ENCODE results near the gene C9orf153.

Gene C9orf153

GRCh38 chr9:86263876-86264275 is 4.4 kb upstream of the C9orf153 start:
- no peak for DNase-seq (ENCODE audit: low read depth, low spot score)

GRCh38 chr9:86262492-86262891 is 3.0 kb upstream of the C9orf153 start:
- no peak for DNase-seq (ENCODE audit: low read depth, low spot score)

- DNase-seq (ENCODE audit: low read depth, low spot score), result no peak
Observed at GRCh38 chr9:86257391-86257790, 2.1 kb downstream of the C9orf153 start.

- DNase-seq (ENCODE audit: low read depth, low spot score), result no peak
Observed at GRCh38 chr9:86256653-86257052, 2.8 kb downstream of the C9orf153 start.

DNA sequence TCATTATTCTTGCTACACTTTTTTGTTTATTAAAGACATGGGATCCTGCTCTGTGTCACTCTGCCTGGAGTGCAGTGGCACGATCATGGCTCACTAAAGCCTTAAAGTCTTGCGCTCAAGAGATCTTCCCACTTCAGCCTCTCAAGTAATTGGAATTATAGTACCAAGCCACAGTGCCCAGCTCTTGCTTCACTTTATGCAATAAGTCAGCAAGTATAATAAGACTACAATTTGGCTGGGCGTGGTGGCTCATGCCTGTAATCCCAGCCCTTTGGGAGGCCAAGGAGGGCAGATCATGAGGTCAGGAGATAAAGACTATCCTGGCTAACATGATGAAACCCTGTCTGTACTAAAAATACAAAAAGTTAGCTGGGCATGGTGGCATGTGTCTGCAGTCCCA is 5.9 kb downstream of the C9orf153 start:
- no peak for DNase-seq (ENCODE audit: low read depth, low spot score)

DNA sequence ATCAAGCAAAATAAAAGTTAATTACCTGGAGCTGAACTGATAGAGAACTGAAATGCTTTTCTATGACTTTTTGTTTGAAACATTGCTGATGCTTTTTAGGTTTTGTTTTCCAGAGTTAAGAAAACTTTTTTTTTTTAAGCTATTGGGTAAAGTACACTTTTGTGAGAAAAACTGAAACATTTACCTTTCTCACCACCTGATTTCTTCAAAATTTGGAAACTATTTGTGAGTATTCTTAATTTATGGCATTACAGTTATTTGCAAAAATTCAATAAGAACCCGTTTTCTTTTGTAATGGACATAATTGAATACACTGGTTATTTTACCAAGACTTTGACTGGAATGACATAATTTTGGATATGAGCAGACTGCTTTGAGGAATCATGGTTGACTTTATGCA is 6.6 kb downstream of the C9orf153 start:
- DNase-seq (ENCODE audit: low read depth, low spot score), result no peak

DNA sequence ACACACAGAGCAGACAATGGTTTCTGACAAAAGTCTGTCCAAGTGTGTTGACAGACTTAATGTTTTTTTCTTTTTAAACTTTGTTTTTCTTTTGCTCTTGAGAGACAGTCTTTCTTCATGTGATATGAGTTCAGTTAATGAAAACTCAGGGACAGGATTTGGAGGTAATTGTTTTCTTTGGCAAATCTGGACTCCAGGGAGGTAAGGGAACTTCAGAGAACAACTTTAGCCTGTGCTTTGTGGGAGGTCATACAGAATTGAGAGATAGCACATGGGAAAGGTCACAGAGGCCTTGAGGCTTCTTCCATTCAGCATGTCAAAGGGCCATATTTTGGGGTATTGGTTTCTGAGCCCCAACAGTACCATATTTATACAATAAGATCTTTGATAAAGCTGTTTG is 9.3 kb downstream of the C9orf153 start:
- DNase-seq (ENCODE audit: low read depth, low spot score), result no peak

DNA sequence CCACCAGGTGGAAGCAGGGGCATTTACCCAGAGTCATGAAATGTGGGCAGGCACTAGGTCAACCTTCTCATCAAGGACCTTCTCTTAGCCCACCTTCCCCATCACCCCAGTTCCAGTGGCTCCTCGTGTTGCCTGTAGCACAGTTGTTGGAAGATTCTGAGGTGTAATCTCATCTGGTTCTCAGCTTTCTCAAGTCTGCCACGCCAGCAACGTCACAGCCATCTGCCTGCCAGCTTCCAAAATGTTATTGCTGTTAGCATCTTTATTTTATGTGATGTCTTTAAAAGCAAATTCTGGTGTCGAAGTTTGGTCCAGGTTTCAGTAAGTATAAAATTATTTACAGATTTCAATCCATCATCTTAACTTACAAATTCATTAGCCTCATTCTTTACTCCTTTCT is 10.7 kb downstream of the C9orf153 start:
- no peak for DNase-seq (ENCODE audit: low read depth, low spot score)

DNA sequence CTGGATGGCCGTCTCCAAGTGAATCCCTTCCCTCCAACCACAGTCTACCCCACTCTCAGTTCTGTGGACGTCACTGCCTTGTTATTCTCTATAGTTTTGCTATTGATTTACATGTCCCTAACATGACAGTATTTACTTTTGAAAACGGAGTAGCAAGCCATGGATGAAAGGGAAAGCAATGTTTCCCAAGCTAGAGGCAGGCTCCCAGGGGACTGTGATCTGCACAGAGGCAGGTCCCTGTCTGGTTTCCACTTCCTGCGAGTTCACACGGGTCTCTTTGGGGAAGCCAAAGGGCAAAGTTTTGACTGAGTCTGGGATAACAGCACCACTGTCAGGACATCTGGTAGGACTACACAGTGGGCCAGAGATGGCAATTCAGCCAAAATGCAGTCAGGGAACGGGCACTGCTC is 12.7 kb downstream of the C9orf153 start:
- DNase-seq (ENCODE audit: low read depth, low spot score), result no peak

DNA sequence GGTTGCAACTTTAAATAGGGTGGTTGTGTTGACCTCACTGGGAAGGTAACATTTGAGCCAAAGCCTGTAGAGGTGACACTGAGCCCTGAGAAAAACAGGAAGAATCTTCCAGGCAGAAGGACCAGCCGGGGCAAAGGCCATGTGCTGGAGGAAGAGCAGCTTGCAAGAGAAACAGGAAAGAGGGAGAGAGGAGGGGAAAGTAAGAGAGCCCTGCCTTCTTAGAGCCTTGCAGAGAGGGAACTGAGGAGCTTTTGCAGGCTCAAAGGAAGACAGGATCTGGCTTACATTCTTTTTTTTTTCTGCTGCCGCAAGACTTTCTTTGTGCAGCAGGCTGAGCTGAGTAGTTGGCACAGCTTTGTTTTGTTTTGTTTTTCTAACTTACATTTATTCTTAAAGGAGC is 17.4 kb downstream of the C9orf153 start:
- no peak for DNase-seq (ENCODE audit: low read depth, low spot score)

DNA sequence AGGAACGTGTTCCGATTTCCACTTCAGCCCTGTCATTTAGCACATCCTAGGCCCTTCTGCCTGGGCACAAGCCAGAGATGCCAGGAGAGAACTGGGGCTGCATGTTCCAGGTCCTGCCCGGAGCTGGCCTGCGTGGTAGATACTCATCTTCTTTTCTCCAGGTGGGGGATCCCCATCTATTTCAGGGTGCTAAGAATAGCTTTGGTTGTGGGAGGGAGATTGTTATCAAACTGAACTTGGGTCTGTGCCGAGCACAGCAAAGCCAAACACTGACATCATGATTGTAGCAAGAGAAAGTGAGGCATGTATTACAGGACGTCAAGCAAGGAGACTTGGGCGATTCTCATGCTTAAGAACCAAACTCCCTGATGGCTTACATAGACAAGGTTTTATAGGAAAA is 18.2 kb downstream of the C9orf153 start:
- no peak for DNase-seq (ENCODE audit: low read depth, low spot score)

GRCh38 chr9:86238861-86239770 is 20.3 kb downstream of the C9orf153 start:
- DNase-seq (ENCODE audit: low read depth, low spot score), result no peak

- no peak for DNase-seq (ENCODE audit: low read depth, low spot score)
Observed at GRCh38 chr9:86230858-86231257, 28.6 kb downstream of the C9orf153 start.

- DNase-seq (ENCODE audit: low read depth, low spot score), result no peak
Observed at GRCh38 chr9:86222667-86223066, 36.8 kb downstream of the C9orf153 start.

DNA sequence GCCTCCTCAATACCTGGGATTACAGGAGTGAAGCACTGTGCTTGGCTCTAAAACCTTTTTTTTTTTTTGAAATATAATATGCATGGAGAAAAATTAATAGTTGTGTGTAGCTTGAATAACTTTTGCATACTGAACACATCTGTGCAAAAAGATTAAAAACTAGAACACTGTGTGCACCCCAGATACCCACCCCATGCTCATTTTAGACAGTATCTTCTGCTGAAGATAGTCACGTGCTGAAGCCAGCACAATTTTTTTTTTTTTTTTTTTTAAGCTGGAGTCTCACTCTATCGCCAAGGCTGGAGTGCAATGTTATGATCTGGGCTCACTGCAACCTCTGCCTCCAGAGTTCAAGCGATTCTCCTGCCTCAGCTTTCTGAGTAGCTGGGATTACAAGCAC is 39.9 kb downstream of the C9orf153 start:
- DNase-seq (ENCODE audit: low read depth, low spot score), result no peak

DNA sequence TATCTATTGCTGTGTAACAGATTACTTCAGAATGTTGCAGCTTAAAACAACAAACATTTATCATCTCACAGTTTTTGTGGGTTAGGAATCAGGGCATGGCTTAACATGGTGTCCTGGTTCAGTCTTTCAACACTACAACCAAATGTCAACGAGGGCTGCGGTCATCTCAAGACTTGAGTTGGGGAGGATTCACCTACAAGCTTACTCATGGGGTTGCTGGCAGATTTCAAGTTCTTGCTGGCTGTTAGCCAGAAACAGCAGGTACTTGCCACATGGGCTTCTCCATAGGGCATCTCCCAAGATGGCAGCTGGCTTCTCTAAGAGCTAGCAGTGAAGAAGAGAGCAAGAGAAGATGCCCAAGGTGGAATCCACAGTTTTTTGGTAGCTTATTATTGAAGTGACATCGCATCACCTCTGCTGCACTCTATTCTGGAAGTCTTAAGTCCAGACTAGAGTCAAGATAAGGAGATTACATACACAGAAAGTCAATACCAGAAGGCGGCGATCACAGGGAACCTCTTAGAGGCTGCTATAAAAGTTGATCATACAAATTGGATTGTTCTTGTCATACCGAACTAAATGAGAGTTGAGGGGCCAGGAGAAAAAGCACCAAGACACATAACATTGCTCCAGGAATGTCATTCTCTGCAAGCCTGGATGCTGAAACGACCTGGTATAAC is 42.2 kb downstream of the C9orf153 start:
- DNase-seq (ENCODE audit: low read depth, low spot score), result no peak

DNA sequence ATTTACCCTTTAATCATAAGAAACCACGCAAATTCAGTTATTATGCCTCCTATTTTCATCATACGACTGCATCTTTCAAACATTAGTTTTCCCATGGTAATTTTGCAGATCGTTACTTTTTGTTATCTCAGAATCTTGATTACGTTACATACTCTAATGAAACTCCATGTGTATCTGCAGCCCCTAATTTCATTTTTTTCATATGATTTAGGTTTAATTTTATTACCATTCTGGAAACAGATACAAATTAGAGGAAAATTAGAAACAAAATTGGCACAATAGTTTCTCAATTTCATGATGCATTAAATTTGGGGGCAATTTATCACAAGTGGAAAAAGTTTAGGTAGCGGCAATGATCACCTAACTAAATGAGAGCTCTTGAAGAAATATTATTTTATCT is 52.3 kb downstream of the C9orf153 start:
- DNase-seq (ENCODE audit: low read depth, low spot score), result no peak

- DNase-seq (ENCODE audit: low read depth, low spot score), result no peak
Observed at GRCh38 chr9:86202338-86202882, 57.0 kb downstream of the C9orf153 start.

- DNase-seq (ENCODE audit: low read depth, low spot score), result no peak
Observed at GRCh38 chr9:86201474-86202337, 57.8 kb downstream of the C9orf153 start.

DNA sequence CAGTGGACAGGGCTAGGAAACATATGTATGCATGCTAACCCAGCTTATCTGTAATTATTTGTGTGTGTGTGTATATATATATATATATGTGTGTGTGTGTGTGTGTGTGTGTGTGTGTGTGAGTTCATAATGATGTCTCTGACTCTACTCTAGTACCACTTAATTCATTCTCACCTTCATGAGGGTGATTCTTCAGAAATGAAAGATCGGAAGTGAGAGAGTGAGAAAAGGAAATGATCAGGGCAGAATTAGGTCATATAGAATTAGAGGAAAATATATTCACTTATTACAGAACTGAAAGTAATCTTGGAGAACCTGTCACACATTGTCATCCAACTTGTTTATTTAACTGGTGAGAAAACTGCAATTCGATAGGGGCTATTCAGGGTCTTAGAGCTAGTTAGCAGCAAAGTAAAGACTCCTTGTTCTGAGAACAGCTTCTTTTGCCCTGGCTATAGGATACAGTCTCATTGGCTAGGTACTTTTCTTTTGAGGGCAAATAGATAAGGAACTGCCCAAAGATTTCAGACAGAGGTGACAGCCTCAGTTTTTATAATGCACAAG is 58.8 kb downstream of the C9orf153 start:
- DNase-seq (ENCODE audit: low read depth, low spot score), result no peak

DNA sequence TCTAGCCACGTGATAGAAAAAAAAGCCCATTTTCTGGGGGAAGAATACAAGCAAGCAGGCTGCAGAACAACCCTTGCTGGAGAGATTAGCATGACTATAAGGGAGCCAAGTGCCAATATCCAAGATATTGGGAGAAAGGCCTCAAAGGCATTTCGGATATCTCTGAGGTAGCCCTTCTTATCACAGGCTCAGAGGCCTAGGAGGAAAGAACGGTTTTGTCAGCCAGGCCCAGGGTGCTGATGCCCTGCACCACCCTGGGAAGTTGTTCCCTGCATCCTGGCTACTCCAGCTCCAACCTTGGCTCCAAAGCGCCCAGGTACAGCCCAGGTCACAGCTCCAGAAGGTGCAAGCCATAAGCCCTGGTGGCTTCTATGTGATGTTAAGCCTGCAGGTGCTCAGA is 66.4 kb downstream of the C9orf153 start:
- DNase-seq (ENCODE audit: low read depth, low spot score), result no peak
